SK-N-SH treated with all-trans-retinoic acid at 6 μM for 48 hours (cell line): ENCODE measurements around the gene MUS81.

ENCODE experiments used
- OSR1 ChIP-seq: fragments of 250-450 bp; sonication (Bioruptor Pico); IDR thresholded peaks from 2 replicates; pipeline ENCODE4 v1.8.0; 2022; ENCODE audit warnings: moderate library complexity, mild to moderate bottlenecking, inconsistent platforms
- RARB ChIP-seq: fragments of 250-450 bp; sonication (Bioruptor Pico); IDR thresholded peaks from 2 replicates; pipeline ENCODE4 v1.8.0; 2021; ENCODE audit warnings: mild to moderate bottlenecking, moderate library complexity
- TCF4 ChIP-seq: fragments of 250-450 bp; sonication (Bioruptor Pico); IDR thresholded peaks from 2 replicates; pipeline ENCODE4 v1.8.0; 2021; ENCODE audit warnings: mild to moderate bottlenecking, moderate library complexity, borderline replicate concordance
- ZC3H10 ChIP-seq: fragments of 250-450 bp; sonication (Bioruptor Pico); IDR thresholded peaks from 2 replicates; pipeline ENCODE4 v1.5.1; 2021; ENCODE audit warnings: mild to moderate bottlenecking, moderate library complexity
- ZFP3 ChIP-seq: fragments of 250-450 bp; sonication (Bioruptor Pico); IDR thresholded peaks from 2 replicates; pipeline ENCODE4 v1.5.0; 2020; ENCODE audit warnings: mild to moderate bottlenecking, moderate library complexity
- ZFP30 ChIP-seq: fragments of 450-650 bp; formaldehyde crosslinking; IDR thresholded peaks from 2 replicates; pipeline ENCODE4 v1.5.0; 2022; ENCODE audit warnings: mild to moderate bottlenecking, moderate library complexity
- TF ChIP-seq, protein P1 (sequence below): fragments of 250-450 bp; sonication (Bioruptor Pico); IDR thresholded peaks from 2 replicates; pipeline ENCODE4 v1.8.0; 2021; ENCODE audit warnings: low read depth, mild to moderate bottlenecking, moderate library complexity, borderline replicate concordance
- TF ChIP-seq, protein P2 (sequence below): fragments of 250-450 bp; sonication (Bioruptor Pico); IDR thresholded peaks from 2 replicates; pipeline ENCODE4 v1.5.0; 2020; ENCODE audit warnings: mild to moderate bottlenecking, moderate library complexity
- TF ChIP-seq, protein P3 (sequence below): fragments of 250-450 bp; sonication (Bioruptor Pico); IDR thresholded peaks from 2 replicates; pipeline ENCODE4 v1.8.0; 2020; ENCODE audit warnings: mild to moderate bottlenecking, moderate library complexity, borderline replicate concordance

DNA sequence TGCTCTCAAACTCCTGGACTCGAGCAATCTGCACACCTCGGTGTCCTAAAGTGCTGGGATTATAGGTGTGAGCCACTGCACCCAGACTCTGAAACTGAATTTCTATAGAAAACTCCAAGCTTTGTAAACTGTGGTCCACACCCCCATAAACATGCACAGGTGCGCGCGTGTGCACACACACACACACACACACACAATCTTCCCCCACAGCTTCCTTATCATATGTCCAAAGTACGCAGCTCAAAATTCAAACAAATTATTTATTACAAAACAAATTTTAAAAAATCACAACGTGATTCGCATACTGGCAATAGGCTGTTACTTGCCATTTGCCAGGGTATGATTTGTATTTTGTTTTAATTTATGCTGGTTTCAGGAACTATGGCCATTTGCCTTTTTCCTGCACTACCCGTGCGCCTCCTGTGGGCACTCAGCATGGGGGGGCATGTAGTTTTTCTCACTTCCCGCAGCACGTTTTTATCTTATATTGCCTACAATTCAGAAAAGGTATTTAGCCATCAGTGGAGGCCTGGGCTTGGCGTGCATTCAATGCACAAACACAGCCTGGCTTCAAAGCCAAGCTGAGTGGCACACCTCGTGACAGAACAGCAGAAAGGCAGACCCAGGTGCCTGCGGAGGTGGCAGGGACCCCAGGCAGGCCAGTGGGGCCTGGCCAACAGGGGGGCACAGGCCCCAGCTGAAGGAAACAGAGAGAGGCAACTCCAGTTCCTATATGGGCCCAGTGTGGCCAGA is 37.3 kb upstream of the MUS81 start:
- TF ChIP-seq TCF4 (CRISPR knock-in tag) (no peak), OSR1 (no peak), ZFP3 (CRISPR knock-in tag) (no peak), ZFP30 (no peak), RARB (no peak), ZC3H10 (no peak)
- TF ChIP-seq, protein P1, sequence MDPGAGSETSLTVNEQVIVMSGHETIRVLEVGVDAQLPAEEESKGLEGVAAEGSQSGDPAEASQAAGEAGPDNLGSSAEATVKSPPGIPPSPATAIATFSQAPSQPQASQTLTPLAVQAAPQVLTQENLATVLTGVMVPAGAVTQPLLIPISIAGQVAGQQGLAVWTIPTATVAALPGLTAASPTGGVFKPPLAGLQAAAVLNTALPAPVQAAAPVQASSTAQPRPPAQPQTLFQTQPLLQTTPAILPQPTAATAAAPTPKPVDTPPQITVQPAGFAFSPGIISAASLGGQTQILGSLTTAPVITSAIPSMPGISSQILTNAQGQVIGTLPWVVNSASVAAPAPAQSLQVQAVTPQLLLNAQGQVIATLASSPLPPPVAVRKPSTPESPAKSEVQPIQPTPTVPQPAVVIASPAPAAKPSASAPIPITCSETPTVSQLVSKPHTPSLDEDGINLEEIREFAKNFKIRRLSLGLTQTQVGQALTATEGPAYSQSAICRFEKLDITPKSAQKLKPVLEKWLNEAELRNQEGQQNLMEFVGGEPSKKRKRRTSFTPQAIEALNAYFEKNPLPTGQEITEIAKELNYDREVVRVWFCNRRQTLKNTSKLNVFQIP, result no peak
- TF ChIP-seq, protein P2, sequence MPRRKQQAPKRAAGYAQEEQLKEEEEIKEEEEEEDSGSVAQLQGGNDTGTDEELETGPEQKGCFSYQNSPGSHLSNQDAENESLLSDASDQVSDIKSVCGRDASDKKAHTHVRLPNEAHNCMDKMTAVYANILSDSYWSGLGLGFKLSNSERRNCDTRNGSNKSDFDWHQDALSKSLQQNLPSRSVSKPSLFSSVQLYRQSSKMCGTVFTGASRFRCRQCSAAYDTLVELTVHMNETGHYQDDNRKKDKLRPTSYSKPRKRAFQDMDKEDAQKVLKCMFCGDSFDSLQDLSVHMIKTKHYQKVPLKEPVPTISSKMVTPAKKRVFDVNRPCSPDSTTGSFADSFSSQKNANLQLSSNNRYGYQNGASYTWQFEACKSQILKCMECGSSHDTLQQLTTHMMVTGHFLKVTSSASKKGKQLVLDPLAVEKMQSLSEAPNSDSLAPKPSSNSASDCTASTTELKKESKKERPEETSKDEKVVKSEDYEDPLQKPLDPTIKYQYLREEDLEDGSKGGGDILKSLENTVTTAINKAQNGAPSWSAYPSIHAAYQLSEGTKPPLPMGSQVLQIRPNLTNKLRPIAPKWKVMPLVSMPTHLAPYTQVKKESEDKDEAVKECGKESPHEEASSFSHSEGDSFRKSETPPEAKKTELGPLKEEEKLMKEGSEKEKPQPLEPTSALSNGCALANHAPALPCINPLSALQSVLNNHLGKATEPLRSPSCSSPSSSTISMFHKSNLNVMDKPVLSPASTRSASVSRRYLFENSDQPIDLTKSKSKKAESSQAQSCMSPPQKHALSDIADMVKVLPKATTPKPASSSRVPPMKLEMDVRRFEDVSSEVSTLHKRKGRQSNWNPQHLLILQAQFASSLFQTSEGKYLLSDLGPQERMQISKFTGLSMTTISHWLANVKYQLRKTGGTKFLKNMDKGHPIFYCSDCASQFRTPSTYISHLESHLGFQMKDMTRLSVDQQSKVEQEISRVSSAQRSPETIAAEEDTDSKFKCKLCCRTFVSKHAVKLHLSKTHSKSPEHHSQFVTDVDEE, result no peak
- TF ChIP-seq, protein P3, sequence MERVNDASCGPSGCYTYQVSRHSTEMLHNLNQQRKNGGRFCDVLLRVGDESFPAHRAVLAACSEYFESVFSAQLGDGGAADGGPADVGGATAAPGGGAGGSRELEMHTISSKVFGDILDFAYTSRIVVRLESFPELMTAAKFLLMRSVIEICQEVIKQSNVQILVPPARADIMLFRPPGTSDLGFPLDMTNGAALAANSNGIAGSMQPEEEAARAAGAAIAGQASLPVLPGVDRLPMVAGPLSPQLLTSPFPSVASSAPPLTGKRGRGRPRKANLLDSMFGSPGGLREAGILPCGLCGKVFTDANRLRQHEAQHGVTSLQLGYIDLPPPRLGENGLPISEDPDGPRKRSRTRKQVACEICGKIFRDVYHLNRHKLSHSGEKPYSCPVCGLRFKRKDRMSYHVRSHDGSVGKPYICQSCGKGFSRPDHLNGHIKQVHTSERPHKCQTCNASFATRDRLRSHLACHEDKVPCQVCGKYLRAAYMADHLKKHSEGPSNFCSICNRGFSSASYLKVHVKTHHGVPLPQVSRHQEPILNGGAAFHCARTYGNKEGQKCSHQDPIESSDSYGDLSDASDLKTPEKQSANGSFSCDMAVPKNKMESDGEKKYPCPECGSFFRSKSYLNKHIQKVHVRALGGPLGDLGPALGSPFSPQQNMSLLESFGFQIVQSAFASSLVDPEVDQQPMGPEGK (CRISPR knock-in tag), result no peak
